Measurements from ENCODE around the gene PPP1R10.
"Not testable (repeated sequence)": the region's sequence is repeated elsewhere in the genome, so short reads cannot be mapped to it uniquely, and the experiment has no call there.

PPP1R10 gene

DNA sequence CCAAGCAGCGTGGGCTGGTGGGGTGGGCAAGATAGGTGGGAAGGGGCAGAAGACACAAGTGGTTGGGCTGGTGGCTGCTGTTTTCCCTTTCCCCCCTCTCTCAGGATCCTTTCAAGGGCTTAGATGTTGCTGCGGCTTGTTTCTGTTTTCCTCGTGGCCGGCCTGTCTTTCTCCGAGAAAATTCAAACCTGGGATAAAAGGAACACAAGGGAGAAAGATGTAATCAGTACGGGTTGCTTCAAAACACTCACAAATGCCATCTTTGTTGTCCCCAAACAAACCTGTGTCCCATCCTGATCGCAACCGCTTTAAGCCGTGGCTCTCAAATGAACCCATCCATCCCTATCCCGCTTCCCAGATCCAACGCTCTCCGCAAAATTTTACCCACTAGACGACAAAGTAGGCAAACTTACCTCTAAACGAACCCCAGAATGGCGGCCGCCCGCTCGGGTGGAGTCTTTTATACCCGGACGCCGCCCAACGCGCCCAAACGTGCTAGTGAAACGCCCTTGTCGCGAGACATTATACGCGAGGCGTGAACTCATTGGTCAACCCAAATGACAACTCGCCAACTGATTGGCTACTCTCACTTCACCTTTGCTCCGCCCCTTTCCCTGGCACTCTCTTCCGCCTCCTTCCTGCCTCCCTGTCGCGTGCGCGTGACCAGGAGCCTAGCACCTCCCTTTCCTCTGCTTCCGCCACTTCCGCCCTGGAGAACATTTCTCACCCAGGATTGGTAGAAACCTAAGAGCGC lies at the start of gene PPP1R10:
Gene PPP1R10, minus strand, starts transcription at position 433 of the 754 bp plus-strand sequence. CDS start 7,299 bp downstream, outside the sequence.
- peak; percentile 98 for DNase-seq

DNA sequence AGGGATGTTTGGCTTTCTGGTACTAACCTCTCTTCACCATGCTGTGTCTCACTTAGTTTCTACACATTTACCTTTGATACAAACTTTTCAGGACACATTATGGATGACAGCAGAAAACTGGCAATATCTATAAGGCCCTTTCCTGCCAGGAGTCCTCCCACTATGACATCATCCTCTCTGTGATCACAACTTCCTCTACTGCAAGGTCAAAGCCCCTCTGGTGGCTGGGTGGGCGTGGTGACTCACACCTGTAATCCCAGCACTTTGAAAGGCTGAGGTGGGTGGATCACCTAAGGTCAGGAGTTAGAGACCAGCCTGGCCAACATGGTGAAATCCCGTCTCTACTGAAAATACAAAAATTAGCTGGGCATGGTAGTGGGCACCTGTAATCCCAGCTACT lies 49.3 kb upstream of the PPP1R10 start:
- peak; percentile 21 for DNase-seq

DNA sequence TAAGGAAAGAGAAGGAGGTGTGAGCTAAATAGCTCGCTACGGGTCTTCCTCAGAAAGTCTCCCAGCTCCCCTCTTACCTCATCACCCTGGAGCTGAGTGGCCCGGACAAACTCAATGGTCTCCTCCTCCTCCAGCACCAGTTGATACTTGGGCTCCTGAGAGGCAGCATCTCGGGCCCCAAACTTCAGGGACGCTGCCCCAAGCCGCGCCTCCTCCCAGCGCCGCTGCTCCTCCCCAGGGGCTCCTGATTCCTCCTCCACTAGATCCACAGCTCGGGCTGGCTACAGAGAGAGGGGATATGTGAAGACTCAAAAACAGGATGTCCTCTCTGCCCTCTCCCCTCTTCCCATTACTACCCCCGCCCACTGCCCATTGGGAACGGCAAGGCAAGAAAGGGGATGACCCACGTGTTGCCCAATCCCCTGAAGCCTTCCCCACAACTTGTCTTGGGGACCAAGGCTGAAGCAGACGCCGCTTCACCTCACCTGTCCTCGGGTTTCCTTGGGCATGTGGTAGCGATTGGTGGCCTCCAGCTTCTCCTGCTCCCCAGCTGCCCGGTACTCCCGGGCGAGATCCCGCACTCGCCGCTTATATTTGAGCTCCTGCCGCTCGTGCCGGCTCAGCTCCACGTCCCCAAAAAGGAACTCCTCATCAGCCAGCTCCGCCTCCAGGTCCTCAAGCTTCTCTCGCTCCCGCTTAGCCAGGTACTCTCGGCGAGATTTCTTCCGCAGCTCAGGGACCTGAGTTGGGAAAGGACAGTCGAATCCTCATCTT lies 48.1 kb upstream of the PPP1R10 start:
- no peak for DNase-seq

DNA sequence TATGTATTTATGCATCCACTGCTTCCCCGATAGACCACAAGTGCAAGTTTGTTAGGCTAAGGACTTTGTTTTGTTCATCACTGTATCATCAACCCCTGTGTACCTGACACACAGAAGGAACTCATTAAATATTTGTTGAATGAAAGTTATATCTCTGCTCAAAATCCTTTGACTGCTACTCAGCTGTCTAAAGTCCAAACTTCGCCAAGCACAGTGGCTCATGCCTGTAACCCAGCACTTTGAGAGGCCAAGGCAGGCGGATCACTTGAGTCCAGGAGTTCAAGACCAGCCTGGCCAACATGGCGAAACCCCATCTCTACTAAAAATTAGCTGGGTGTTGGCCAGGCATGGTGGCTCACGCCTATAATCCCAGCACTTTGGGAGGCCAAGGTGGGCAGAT lies 40.9 kb upstream of the PPP1R10 start:
- not testable (repeated sequence) for DNase-seq

DNA sequence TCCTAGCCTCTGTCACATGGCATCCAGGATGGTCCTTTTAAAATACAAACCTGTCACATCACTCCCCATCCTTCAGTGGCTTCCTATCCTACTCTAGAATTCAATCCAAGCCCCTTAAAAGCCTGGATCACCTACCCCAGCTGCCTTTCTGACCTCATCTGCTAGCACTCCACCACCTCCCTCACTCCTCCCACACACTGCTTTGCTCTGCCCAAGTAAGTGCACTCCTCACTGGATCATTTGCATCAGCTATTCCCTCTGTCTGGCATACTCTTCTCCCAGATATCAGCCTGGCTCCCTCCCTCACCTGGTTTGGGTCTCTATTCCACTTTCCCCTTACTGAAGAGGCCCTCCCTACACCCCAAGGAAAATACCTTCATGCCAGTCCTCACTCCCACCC lies 40.4 kb upstream of the PPP1R10 start:
- no peak for DNase-seq

DNA sequence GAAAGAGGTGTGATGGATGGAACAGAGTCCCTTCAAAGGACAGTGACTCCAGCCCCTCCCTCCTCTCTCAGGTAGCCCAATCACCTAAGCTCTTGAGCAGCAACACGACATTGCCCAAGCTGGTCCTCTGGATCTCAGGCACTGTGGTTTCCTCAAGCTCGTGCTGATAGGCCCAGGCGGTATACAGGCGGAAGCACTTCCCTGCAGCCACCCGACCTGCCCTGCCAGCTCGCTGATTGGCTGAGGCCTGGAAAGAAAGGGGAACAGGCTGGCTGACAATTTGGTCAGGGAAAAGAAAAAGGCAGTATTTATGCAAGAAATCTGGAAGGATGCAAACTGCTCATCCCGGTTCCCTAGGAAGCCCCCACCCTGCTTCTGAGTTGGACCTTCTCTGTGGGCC lies 39.5 kb upstream of the PPP1R10 start:
- no peak for DNase-seq

DNA sequence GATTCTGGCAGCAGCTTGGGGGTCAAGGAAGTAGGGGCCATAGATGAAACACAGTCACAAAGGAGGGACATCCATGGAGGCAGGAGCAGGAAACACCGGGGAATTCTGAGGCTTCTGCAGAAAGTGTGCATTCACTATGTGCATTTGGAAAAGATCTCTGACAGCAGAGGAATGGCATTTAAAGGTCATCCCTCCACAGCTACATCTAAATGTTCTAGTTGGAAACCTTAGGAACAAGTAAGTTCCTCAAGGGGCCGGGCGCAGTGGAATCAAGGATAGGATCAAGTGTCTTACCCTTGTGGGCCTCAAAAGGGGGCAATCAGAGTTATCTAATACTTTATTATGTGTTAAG lies 38.7 kb upstream of the PPP1R10 start:
- no peak for DNase-seq

DNA sequence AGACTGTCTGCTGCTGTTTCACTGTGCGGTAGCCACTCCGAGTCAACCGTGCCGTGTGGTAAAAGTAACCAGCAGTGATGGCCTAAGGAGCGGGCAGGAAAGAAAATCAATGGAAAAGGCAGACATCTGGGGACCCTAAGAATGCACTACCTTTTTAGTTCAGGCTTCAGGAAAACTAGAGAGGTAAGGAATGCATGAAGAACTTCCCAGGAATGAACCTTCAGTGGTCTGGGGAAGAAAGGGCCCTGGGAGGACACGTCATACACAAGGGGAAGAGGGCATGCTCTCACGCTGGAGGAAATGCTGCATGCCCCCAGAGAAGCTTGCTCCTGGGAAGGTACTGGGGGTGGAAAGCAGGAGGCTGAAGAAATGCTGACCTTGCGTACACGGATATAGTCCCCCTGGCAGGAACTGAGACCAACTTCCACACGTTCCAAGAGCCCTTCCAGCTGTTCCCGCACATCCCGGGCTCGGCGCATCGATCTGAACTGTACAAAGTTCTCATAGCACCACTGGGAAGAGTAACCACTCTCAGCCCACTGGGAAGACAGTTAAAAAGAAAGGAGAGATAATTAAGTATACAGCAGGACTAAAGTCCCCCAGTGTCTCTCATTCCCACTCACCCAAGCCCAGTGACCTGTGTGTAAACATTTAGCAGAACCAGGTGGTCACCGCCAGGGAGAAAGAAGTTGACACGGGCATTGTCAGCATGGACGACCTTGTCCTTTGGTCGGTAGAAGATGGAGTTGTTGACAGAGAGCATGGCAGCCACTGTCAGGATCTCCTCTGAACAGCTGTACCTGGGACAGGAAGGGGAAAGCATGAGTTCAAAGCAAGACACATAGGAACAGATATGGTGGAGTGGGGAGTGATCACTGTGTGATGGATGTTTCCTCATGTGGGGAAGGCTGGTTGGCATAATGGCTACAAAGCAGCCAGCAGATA lies 38.0 kb upstream of the PPP1R10 start:
- no peak for DNase-seq

DNA sequence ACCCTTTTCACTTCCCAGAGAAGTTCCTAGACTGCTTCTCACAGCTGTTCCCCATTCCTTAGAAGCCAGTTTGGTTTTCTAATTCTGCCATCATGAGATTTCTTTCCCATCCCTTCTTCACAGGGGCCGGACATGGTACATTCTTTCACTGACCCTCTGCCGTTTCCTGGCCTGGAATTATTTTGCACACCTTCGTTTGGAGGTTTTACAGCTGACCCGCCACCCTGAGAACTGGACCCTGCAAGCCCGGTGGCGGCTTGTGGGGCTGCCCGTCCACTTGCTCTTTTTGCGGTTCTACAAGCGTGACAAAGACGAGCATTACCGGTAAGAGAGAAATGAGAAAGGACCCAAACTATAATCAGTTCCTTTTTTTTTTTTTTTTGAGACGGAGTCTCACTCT lies 34.1 kb upstream of the PPP1R10 start:
- no peak for DNase-seq

DNA sequence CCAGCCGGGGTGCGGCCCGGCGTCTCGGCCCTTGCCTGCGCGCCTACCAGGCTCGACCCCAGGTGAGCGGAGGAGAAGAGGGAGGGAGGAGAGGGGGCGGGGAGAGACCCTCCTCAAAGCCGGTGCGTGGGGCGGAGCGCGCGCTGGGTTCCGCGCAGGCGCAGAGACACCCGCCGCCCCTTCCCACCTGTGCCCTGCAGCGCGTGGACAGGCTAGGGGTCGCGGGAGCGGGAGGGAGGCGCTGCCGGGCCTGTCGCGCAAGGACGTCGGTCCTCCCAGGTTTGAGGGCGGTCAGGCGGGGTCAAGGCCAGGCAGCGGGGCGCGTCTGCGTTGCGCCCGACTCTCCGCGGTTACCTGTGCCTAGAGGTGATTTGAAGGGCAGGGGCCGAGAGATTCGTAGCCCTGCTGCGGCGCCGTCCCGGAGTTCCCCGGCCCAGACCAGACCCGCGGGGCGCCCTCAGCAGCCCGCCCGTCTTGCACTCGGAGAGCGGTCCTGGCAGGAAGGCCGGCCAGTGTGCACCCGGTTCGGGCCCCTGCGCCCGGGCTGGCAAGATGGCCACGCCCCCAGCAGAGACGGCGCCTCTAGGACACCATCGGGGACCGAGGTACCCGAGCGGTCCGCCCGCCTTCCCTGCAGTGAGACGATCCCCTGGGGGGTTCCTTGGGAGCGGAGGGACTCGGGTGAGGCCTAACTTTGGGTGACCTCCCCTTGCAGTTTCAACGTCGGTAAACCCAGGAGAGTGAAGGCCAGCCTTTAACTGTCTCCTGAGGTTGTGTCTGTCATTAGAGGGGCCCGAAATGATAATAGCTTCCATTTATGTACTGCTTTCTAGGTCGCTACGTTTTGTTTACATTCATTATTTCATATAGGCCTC lies 30.4 kb upstream of the PPP1R10 start:
- DNase-seq, result peak; percentile 68

DNA sequence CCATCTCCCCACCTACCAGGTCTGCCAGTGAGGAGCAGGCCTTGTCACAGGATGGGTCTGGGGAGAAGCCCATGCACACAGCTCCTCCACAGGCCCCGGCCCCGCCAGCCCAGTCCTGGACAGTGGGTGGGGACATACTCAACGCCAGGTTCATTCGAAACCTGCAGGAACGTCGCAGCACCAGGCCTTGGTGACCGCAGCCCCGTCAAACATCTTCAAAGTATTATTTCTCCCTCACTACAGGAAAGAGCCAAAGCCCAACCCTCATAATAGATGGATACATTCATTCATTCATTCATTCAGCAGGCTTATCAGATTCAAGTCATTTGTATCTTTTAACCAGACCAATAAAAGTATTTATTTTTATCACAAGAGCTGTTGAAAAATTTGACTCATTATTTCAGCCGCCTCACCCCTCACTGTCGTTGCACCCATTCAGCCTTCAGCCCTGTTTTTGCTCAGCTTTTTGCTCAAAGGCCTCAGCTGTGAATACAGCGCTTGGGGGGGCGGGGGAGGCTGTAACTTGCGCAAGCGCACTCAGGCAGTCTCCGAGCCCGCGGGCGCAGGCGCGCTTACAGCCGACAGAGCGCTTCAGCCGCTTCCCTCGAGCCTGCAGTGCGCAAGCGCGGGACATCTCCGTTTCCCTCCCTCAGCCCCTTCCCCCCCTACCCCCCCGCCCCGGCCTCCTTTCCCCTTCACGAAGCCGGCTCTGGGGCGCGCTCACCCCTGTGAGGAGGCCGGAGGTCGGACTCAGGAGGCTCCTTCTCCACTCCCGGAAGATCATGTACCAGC lies 29.6 kb upstream of the PPP1R10 start, which contains the start of gene C6orf136:
Gene C6orf136, plus strand, starts transcription at position 684 of the 792 bp plus-strand sequence. Its CDS starts 99 bp downstream, at position 783.
- peak; percentile 93 for DNase-seq

DNA sequence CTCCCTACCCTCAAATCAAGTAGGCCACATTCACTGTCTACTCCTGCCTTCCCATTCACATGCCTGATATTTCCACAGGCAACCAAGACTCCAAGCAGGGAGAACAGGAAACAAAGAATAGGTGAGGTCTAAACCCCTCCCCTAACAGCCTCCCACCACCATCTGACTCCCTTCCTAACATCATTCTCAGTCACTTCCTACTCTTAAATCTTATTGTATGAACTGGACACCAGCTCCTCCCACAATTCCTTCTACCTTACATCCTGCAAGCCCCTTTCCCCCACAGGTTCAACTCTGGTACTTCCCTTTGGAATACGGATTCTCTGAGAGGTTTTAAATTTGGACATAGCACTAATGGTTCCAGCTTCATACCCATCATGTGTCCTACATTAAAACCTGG lies 28.9 kb upstream of the PPP1R10 start:
- no peak for DNase-seq

DNA sequence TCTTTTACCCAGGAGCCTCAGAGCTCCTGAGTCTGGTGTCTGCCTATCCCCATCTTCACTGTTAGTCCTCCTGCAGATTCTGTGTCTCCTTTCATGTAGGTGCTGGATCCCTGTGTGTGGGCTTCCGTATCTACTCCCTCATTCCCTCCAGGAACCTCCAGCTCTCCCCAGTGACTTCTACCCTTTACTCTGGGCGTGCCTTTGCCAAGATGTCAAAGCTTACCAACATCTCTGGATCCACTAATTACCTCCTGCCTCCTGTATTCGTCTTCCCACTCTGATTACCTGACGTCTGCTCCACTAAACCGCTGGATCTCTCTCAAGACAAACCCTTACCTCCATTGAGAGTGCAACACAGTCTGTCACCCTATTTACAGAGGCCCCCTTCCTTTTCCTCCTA lies 27.7 kb upstream of the PPP1R10 start:
- no peak for DNase-seq

DNA sequence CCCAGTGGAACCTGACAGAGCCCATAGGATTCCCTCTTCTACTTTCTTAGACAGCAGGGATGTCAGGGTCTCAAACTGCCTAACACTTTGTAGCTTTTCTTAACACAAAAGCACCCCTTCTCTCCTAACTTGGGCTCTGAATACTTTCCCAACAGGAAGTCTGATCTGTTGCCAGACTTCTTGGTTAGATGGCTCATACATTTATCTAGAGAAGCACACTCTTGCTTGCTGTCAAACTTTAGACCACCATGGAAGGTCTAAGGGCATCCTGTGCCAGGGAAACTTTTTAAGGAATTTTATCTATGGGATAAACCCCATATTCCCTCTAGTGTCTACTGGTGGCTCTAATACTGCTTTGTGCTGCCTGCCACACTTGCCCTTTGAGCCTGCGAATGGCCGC lies 26.6 kb upstream of the PPP1R10 start:
- DNase-seq, result no peak

DNA sequence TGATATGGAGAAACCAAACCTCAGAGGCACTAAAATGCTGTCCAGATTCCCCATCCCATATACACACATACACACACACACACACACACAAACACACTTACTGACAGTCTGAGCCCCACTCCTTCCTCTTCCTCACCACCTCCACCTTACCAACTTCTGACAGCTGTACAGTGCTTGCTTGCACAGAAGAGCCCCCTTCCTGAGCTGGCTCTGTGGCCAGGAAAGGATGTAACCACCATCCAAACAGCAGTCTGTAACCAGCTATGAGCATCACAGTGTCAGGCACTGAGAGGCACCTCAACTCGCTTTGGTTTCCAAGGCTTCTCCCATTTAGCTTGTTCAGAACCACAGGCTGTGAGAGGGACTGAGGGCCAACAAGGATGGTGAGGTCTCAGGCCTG lies 24.0 kb upstream of the PPP1R10 start:
- DNase-seq, result no peak

DNA sequence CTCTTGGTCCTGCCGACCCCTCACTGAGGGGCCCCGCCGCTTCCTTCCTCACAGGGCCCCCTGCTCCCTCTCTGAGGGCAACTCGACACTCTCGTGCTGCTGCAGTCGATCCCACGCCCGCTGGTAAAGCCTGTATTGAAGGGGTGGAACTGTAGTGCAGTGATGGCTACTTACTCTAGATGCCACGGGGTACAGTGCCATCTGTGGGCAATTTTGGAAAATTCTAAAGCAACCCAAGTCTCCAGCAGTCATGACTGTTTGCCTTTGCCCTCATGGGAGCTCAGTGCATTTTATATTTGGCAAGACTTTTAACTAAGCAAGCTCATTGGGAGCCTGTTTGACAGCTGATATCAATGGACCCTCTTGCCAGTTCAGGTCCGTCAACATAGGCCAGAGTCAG lies 23.4 kb upstream of the PPP1R10 start:
- no peak for DNase-seq

DNA sequence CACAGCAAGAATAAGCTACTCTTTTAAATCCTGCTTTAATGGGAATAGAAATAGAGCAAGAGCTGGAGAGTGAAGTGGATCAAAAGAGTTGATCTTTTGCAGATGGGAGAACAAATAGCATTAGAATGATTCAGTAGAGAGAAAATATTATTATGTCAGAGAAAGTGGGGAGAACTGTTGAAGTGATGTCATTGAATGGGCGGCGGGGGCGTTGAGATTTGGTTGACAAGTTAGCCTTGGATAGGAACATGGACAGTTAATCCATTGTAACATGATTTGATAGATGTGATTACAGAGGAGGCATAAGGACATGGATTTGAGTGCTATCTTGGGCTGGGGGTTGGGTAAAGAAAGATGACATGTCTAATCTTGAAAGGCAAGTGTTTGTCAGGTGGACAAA lies 18.8 kb upstream of the PPP1R10 start:
- no peak for DNase-seq

DNA sequence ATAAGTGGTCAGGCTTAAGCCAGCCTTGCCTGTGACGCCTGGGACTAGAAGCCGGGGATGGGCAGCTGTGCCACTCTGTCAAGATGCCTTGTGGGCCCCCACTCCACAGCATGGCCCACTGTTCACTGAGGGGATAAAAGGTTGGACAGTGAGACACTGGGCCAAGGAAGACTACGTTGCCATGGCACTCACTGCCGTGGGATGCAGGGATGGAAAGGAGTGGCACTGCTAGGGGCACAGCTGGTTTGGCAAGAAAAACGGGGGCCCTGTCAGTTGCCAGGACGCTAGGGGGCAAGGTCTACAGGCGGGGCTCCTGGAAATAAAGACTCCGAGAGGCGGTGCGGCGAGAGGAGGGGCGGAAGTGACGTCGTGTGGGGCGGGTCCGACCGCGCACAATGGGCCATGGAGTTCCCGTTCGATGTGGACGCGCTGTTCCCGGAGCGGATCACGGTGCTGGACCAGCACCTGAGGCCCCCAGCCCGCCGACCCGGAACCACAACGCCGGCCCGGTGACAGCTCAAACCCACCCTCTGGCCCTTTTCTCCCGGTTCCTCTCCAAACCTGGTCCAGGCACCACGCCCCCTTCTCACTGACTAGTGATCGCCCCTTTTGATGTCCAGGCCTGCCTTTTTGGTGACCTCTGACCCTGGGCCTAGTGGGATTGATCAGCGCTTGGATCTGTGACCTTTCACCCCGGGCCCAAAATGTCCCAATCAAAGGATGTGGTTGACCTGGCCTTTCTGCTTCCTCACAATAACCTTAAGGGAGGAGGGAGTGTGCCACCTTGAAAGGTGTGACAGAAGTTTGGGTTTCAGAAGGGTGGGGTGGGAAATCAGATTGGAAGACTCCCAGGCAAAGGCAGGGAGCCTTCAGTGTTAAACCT lies 9.7 kb upstream of the PPP1R10 start, which contains the start of gene ATAT1:
Gene ATAT1, plus strand, starts transcription at position 391 of the 883 bp plus-strand sequence.
- DNase-seq, result peak; percentile 86

DNA sequence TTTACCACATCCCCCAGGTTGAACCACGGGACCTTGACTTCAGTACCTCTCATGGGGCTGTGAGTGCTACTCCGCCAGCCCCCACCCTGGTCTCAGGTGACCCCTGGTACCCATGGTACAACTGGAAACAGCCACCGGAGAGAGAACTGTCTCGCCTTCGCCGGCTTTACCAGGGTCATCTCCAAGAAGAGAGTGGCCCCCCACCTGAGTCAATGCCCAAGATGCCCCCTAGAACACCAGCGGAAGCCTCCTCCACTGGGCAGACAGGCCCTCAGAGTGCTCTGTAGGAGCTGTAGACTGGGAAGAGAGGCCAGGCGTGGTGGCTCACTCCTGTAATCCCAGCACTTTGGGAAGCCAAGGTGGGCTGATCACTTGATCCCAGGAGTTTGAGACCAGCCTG lies 8.5 kb upstream of the PPP1R10 start:
- no peak for DNase-seq

DNA sequence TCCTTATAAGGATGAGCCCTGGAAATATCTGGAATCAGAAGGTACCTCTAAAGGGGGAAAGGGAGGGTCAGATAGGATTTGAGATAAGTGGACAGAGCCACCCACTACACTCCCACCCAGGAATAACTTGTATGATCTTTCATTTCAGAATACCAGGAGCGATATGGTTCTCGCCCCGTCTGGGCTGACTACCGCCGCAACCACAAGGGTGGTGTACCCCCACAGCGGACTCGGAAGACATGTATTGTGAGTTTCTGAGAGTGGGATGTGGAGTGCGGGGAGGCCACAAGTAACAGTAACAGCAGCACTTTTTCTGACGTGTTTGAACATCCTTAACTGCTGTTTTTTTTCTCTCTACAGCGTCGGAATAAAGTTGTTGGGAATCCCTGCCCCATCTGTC lies 2.5 kb upstream of the PPP1R10 start:
- DNase-seq, result no peak

All from stimulated activated naive CD4-positive, alpha-beta T cell treated with Interleukin-2 at 50 U/mL for 16 hours (primary cell).